ENCODE data around the gene TGFBR3. TPM values are rescaled to one million over a fixed set of nuclear protein-coding genes. Genes with fewer than 3 reads are reported as not detected.
A peak's percentile ranks its signal among the peaks of the same experiment; 100 is the strongest.

TGFBR3 gene
- total and polyA plus RNA-seq, 5 donors from 2014 or later = 15.8 to 47.5 (median 20.0) TPM

GRCh38 chr1:91872000-91872399, 14.0 kb downstream of the TGFBR3 start:
- Mint-ChIP-seq H3K4me3 (peak overlapping the region in 1 of 4 donors; percentile 25), H3K27ac (peak overlapping the region in 1 of 3 donors; percentile 73), H3K9me3 (no peaks in the 10 kb centered on the region), H3K36me3 (peaks cover 4% of the 10 kb centered on the region), H3K27me3 (no peaks in the 10 kb centered on the region), H3K4me1 (peaks cover 19 to 66% (median 46%) of the 10 kb centered on the region in 4 donors)
- peaks cover 31% of the 10 kb centered on the region for H3K4me1 ChIP-seq (ENCODE audit: control insufficient read depth, insufficient read depth, low read length, poor library complexity, severe bottlenecking)
- H3K36me3 ChIP-seq (ENCODE audit: control insufficient read depth, insufficient read depth, low read length) = no peaks in the 10 kb centered on the region
- no peak overlapping the region for H3K27ac ChIP-seq (ENCODE audit: insufficient read depth, low read length, poor library complexity, severe bottlenecking)
- no peak for DNase-seq
- H3K9me3 ChIP-seq (ENCODE audit: control insufficient read depth in 2 of 2, low read length in 2 of 2) = no peaks in the 10 kb centered on the region
- no peaks in the 10 kb centered on the region for H3K27me3 ChIP-seq (ENCODE audit: control insufficient read depth, insufficient read depth, low read length)
- no peak overlapping the region for H3K4me3 ChIP-seq (ENCODE audit: low read depth, low read length)
- ATAC-seq (ENCODE audit: low read depth in 2 of 2) = no peak

GRCh38 chr1:91870322-91870721, 15.6 kb downstream of the TGFBR3 start:
- Histone ChIP-seq H3K27me3 (ENCODE audit: control insufficient read depth, insufficient read depth, low read length) (no peaks in the 10 kb centered on the region), H3K9me3 (ENCODE audit: control insufficient read depth in 2 of 2, low read length in 2 of 2) (no peaks in the 10 kb centered on the region), H3K36me3 (ENCODE audit: control insufficient read depth, insufficient read depth, low read length) (no peaks in the 10 kb centered on the region), H3K4me3 (ENCODE audit: low read depth, low read length) (no peak overlapping the region), H3K27ac (ENCODE audit: insufficient read depth, low read length, poor library complexity, severe bottlenecking) (no peak overlapping the region), H3K4me1 (ENCODE audit: control insufficient read depth, insufficient read depth, low read length, poor library complexity, severe bottlenecking) (peaks cover 28% of the 10 kb centered on the region)
- Mint-ChIP-seq H3K36me3 (peaks cover 3% of the 10 kb centered on the region), H3K4me3 (peak overlapping the region in 1 of 4 donors; percentile 6), H3K27me3 (no peaks in the 10 kb centered on the region), H3K27ac (peak overlapping the region in 2 of 3 donors; percentile 0 to 62), H3K4me1 (peaks cover 16 to 60% (median 40%) of the 10 kb centered on the region in 4 donors), H3K9me3 (no peaks in the 10 kb centered on the region)
- no peak for DNase-seq
- ATAC-seq (ENCODE audit: low read depth in 2 of 2) = peak in 1 of 2 donors; percentile 46

- DNase-seq (no peak), ATAC-seq (ENCODE audit: low read depth in 2 of 2) (no peak)
- no peaks in the 10 kb centered on the region for H3K27me3 ChIP-seq (ENCODE audit: control insufficient read depth, insufficient read depth, low read length)
- Mint-ChIP-seq H3K4me1 (peaks cover 11 to 37% (median 25%) of the 10 kb centered on the region in 4 donors), H3K9me3 (no peaks in the 10 kb centered on the region), H3K36me3 (no peaks in the 10 kb centered on the region), H3K27me3 (no peaks in the 10 kb centered on the region), H3K27ac (peak overlapping the region in 1 of 3 donors; percentile 8), H3K4me3 (no peak overlapping the region)
- no peaks in the 10 kb centered on the region for H3K9me3 ChIP-seq (ENCODE audit: control insufficient read depth in 2 of 2, low read length in 2 of 2)
- peaks cover 12% of the 10 kb centered on the region for H3K4me1 ChIP-seq (ENCODE audit: control insufficient read depth, insufficient read depth, low read length, poor library complexity, severe bottlenecking)
- no peaks in the 10 kb centered on the region for H3K36me3 ChIP-seq (ENCODE audit: control insufficient read depth, insufficient read depth, low read length)
- H3K27ac ChIP-seq (ENCODE audit: insufficient read depth, low read length, poor library complexity, severe bottlenecking) = no peak overlapping the region
- H3K4me3 ChIP-seq (ENCODE audit: low read depth, low read length) = no peak overlapping the region
Observed at GRCh38 chr1:91866425-91866824, 19.5 kb downstream of the TGFBR3 start.

- Mint-ChIP-seq H3K36me3 (peaks cover 10% of the 10 kb centered on the region), H3K9me3 (no peaks in the 10 kb centered on the region), H3K27me3 (no peaks in the 10 kb centered on the region), H3K4me3 (no peak overlapping the region), H3K4me1 (peaks cover 4 to 19% (median 12%) of the 10 kb centered on the region in 4 donors), H3K27ac (no peak overlapping the region)
- Histone ChIP-seq H3K4me3 (ENCODE audit: low read depth, low read length) (no peak overlapping the region), H3K4me1 (ENCODE audit: control insufficient read depth, insufficient read depth, low read length, poor library complexity, severe bottlenecking) (no peaks in the 10 kb centered on the region), H3K36me3 (ENCODE audit: control insufficient read depth, insufficient read depth, low read length) (no peaks in the 10 kb centered on the region), H3K9me3 (ENCODE audit: control insufficient read depth in 2 of 2, low read length in 2 of 2) (no peaks in the 10 kb centered on the region), H3K27me3 (ENCODE audit: control insufficient read depth, insufficient read depth, low read length) (no peaks in the 10 kb centered on the region), H3K27ac (ENCODE audit: insufficient read depth, low read length, poor library complexity, severe bottlenecking) (no peak overlapping the region)
- no peak for ATAC-seq (ENCODE audit: low read depth in 2 of 2)
- DNase-seq = no peak
Observed at GRCh38 chr1:91864017-91864700, 21.8 kb downstream of the TGFBR3 start.

- Mint-ChIP-seq H3K4me1 (peaks cover 4 to 14% (median 12%) of the 10 kb centered on the region in 4 donors), H3K36me3 (peaks cover 12% of the 10 kb centered on the region), H3K27ac (no peak overlapping the region), H3K9me3 (no peaks in the 10 kb centered on the region), H3K4me3 (no peak overlapping the region), H3K27me3 (no peaks in the 10 kb centered on the region)
- ATAC-seq (ENCODE audit: low read depth in 2 of 2) (no peak), DNase-seq (no peak)
- Histone ChIP-seq H3K27ac (ENCODE audit: insufficient read depth, low read length, poor library complexity, severe bottlenecking) (no peak overlapping the region), H3K9me3 (ENCODE audit: control insufficient read depth in 2 of 2, low read length in 2 of 2) (no peaks in the 10 kb centered on the region), H3K4me1 (ENCODE audit: control insufficient read depth, insufficient read depth, low read length, poor library complexity, severe bottlenecking) (no peaks in the 10 kb centered on the region), H3K27me3 (ENCODE audit: control insufficient read depth, insufficient read depth, low read length) (no peaks in the 10 kb centered on the region), H3K36me3 (ENCODE audit: control insufficient read depth, insufficient read depth, low read length) (no peaks in the 10 kb centered on the region), H3K4me3 (ENCODE audit: low read depth, low read length) (no peak overlapping the region)
Observed at GRCh38 chr1:91863498-91863897, 22.5 kb downstream of the TGFBR3 start.

GRCh38 chr1:91862120-91862519, 23.8 kb downstream of the TGFBR3 start:
- no peaks in the 10 kb centered on the region for H3K27me3 Mint-ChIP-seq
- DNase-seq (no peak), ATAC-seq (ENCODE audit: low read depth in 2 of 2) (no peak)
- no peaks in the 10 kb centered on the region for H3K27me3 ChIP-seq (ENCODE audit: control insufficient read depth, insufficient read depth, low read length)
- H3K9me3 Mint-ChIP-seq = no peaks in the 10 kb centered on the region
- peak overlapping the region in 1 of 3 donors; percentile 17 for H3K27ac Mint-ChIP-seq
- peaks cover 4 to 14% (median 12%) of the 10 kb centered on the region in 4 donors for H3K4me1 Mint-ChIP-seq
- no peak overlapping the region for H3K4me3 ChIP-seq (ENCODE audit: low read depth, low read length)
- H3K4me3 Mint-ChIP-seq = no peak overlapping the region
- no peak overlapping the region for H3K27ac ChIP-seq (ENCODE audit: insufficient read depth, low read length, poor library complexity, severe bottlenecking)
- no peaks in the 10 kb centered on the region for H3K36me3 ChIP-seq (ENCODE audit: control insufficient read depth, insufficient read depth, low read length)
- H3K36me3 Mint-ChIP-seq = peaks cover 12% of the 10 kb centered on the region
- H3K9me3 ChIP-seq (ENCODE audit: control insufficient read depth in 2 of 2, low read length in 2 of 2) = no peaks in the 10 kb centered on the region
- H3K4me1 ChIP-seq (ENCODE audit: control insufficient read depth, insufficient read depth, low read length, poor library complexity, severe bottlenecking) = no peaks in the 10 kb centered on the region

GRCh38 chr1:91857557-91858239, 28.3 kb downstream of the TGFBR3 start:
- ATAC-seq (ENCODE audit: low read depth in 2 of 2) (no peak), DNase-seq (no peak)
- H3K27ac Mint-ChIP-seq = no peak overlapping the region
- Histone ChIP-seq H3K27ac (ENCODE audit: insufficient read depth, low read length, poor library complexity, severe bottlenecking) (no peak overlapping the region), H3K4me1 (ENCODE audit: control insufficient read depth, insufficient read depth, low read length, poor library complexity, severe bottlenecking) (no peaks in the 10 kb centered on the region), H3K36me3 (ENCODE audit: control insufficient read depth, insufficient read depth, low read length) (no peaks in the 10 kb centered on the region), H3K9me3 (ENCODE audit: control insufficient read depth in 2 of 2, low read length in 2 of 2) (no peaks in the 10 kb centered on the region), H3K4me3 (ENCODE audit: low read depth, low read length) (no peak overlapping the region), H3K27me3 (ENCODE audit: control insufficient read depth, insufficient read depth, low read length) (no peaks in the 10 kb centered on the region)
- H3K36me3 Mint-ChIP-seq = peaks cover 16% of the 10 kb centered on the region
- H3K9me3 Mint-ChIP-seq = no peaks in the 10 kb centered on the region
- peaks cover 0 to 6% (median 3%) of the 10 kb centered on the region in 4 donors for H3K4me1 Mint-ChIP-seq
- no peak overlapping the region for H3K4me3 Mint-ChIP-seq
- H3K27me3 Mint-ChIP-seq = no peaks in the 10 kb centered on the region
